Measurements from ENCODE around the gene HMGN4. TPM values are rescaled to one million over a fixed set of nuclear protein-coding genes. Genes with fewer than 3 reads are reported as not detected.

Gene HMGN4
- total RNA-seq, 2 experiments from 2014 or later = 22.7 to 24.8 TPM

DNA sequence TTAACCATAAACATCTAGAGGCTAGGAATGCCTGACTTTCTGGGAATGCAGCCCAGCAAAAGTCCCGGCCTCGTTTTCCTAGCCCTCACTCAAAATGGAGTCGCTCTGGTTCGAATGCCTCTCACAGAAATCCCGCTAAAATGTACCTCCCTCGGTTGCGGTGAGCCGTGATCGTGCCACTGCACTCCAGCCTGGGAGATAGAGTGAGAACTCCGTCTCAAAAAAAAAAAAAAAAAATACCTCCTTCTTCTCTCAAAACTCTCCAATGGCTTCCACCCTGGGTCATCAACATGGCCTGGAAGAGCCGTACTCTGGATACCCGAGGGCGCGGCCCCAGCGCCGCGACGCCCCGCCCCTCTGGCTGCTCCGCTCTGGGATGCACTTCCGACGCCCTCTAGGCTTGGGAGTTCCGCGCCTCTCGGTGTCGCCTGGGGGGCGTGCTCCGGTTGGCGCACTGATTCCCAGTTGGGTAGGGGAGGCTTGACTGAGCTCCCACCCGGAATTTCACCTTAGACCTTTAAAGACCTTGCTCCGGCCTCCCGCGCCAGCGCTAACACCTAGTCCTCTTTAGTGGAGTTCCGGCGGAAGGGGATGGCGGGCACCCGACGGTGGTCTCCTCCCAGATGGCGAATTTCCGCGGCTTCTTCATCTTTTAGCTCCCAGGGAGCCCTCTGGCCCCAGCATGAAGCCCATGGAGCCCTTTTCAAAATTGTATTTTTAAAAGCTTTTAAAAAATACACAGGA, 12.3 kb downstream of the HMGN4 start:
- intact Hi-C loops (cut with DNase I, micrococcal nuclease) = loop anchor here in 1 of 2 experiments (5.0 kb wide), 3 partner anchors 218 to 378 kb away; no protein-coding TSS in a partner anchor
- no peaks in the 10 kb centered on the region for H3K27me3 ChIP-seq (ENCODE audit: control insufficient read depth in 1 of 2, insufficient read depth in 2 of 2, low read length in 2 of 2)
- Mint-ChIP-seq H3K36me3 (ENCODE audit: low read depth) (peaks cover 20% of the 10 kb centered on the region), H3K27ac (peak overlapping the region; percentile 25), H3K27me3 (peaks cover 4% of the 10 kb centered on the region), H3K9me3 (no peaks in the 10 kb centered on the region), H3K4me3 (peak overlapping the region; percentile 86), H3K4me1 (ENCODE audit: low read depth) (peaks cover 11% of the 10 kb centered on the region)
- no peak for TF ChIP-seq CTCF (IDR thresholded peaks at IDR 0.05)
- peaks cover 33% of the 10 kb centered on the region for H3K4me1 ChIP-seq (ENCODE audit: insufficient read depth, low read length)
- DNase-seq (peak in 7 of 14 experiments; percentile 14 to 63 (median 49)), ATAC-seq (ENCODE audit: poor library complexity) (peak; percentile 31)
- no peak overlapping the region for H3K27ac ChIP-seq (ENCODE audit: low read depth in 1 of 2, low read length in 2 of 2)
- peaks cover 6% of the 10 kb centered on the region for H3K36me3 ChIP-seq (ENCODE audit: insufficient read depth, low read length)
- POLR2A ChIA-PET = interaction anchor here (0.5 to 7.2 kb wide), 9 partner anchors 14 to 393 kb away, joined by 3 to 113 read pairs (median 3); partner anchors contain the start of gene HMGN4
- H3K4me3 ChIP-seq (ENCODE audit: low read length) = peak overlapping the region; percentile 78
- H3K9me3 ChIP-seq (ENCODE audit: control insufficient read depth in 1 of 2, insufficient read depth in 1 of 2, low read length in 2 of 2) = no peaks in the 10 kb centered on the region
- CTCF ChIA-PET = interaction anchor here (1.5 kb wide), 1 partner anchor 209 kb away, joined by 5 read pairs; no protein-coding TSS in a partner anchor

DNA sequence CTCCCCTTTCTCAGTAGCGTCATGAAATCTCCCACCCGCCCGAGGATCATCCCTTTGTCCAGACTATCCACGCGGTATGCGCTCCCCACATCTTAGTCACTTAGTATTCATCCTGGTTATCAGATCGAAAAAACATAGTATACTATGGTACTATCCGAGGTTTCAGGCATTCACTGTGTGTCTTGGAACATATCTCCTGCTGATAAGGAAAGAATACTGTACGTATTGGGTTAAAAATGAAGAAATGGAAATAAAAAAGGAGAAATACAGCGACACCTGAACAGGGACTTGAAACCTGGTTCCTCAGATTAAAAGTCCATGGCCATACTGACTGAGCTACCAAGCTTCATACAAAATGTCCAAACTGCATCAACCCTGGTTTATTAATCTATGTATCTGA, 14.0 kb downstream of the HMGN4 start:
- no peak overlapping the region for H3K4me3 ChIP-seq (ENCODE audit: low read length)
- ATAC-seq (ENCODE audit: poor library complexity) (no peak), DNase-seq (no peak)
- peaks cover 33% of the 10 kb centered on the region for H3K4me1 ChIP-seq (ENCODE audit: insufficient read depth, low read length)
- intact Hi-C loops (cut with DNase I, micrococcal nuclease) = loop anchor here (1.0 to 5.0 kb wide), 5 partner anchors 13 to 380 kb away; partner anchors contain the start of gene HMGN4 (in 1 of the 2)
- Mint-ChIP-seq H3K27ac (no peak overlapping the region), H3K4me3 (no peak overlapping the region), H3K4me1 (ENCODE audit: low read depth) (peaks cover 25% of the 10 kb centered on the region), H3K36me3 (ENCODE audit: low read depth) (peaks cover 10% of the 10 kb centered on the region), H3K27me3 (peaks cover 8% of the 10 kb centered on the region), H3K9me3 (no peaks in the 10 kb centered on the region)
- no peaks in the 10 kb centered on the region for H3K27me3 ChIP-seq (ENCODE audit: control insufficient read depth in 1 of 2, insufficient read depth in 2 of 2, low read length in 2 of 2)
- H3K9me3 ChIP-seq (ENCODE audit: control insufficient read depth in 1 of 2, insufficient read depth in 1 of 2, low read length in 2 of 2) = no peaks in the 10 kb centered on the region
- CTCF ChIA-PET = interaction anchor here (0.8 to 1.1 kb wide), 2 partner anchors 31 to 211 kb away, joined by 3 read pairs; no protein-coding TSS in a partner anchor
- no peak for TF ChIP-seq CTCF (IDR thresholded peaks at IDR 0.05)
- POLR2A ChIA-PET = interaction anchor here (2.0 to 7.2 kb wide), 4 partner anchors 15 to 19 kb away, joined by 8 to 113 read pairs (median 52); partner anchors contain the start of gene HMGN4
- H3K27ac ChIP-seq (ENCODE audit: low read depth in 1 of 2, low read length in 2 of 2) = no peak overlapping the region
- no peaks in the 10 kb centered on the region for H3K36me3 ChIP-seq (ENCODE audit: insufficient read depth, low read length)

DNA sequence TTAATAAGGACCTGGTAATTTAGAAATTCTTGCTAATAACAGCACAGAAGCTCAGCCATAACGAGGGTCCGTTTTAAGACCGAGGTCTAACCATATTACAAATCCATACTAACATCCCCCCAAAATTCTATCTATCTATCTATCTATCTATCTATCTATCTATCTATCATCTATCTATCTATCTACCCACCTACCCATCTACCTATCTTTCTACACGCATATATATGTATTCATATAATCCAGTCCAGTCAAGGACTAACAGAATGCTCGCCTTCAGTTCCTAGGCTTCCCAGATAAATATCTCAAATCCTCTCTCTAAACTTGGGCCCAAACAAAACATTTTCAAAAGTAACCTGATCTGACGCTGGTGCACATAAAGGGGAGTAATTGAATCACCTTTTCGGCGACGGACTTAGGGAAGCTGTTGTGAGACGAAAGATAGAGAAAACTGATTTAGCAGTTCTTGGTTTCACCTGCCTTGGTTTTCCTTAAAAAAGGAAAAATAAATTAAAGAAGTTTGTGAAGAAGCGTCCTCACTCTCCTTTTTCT, 14.5 kb downstream of the HMGN4 start:
- CTCF ChIA-PET = interaction anchor here (1.1 to 1.6 kb wide), 4 partner anchors 12 to 211 kb away, joined by 3 to 6 read pairs (median 3); no protein-coding TSS in a partner anchor
- no peak overlapping the region for H3K4me3 Mint-ChIP-seq
- no peak overlapping the region for H3K27ac Mint-ChIP-seq
- H3K9me3 ChIP-seq (ENCODE audit: control insufficient read depth in 1 of 2, insufficient read depth in 1 of 2, low read length in 2 of 2) = no peaks in the 10 kb centered on the region
- peaks cover 33% of the 10 kb centered on the region for H3K4me1 ChIP-seq (ENCODE audit: insufficient read depth, low read length)
- no peaks in the 10 kb centered on the region for H3K9me3 Mint-ChIP-seq
- peaks cover 10% of the 10 kb centered on the region for H3K36me3 Mint-ChIP-seq (ENCODE audit: low read depth)
- H3K4me3 ChIP-seq (ENCODE audit: low read length) = peak overlapping the region; percentile 60
- H3K27me3 ChIP-seq (ENCODE audit: control insufficient read depth in 1 of 2, insufficient read depth in 2 of 2, low read length in 2 of 2) = no peaks in the 10 kb centered on the region
- ATAC-seq (ENCODE audit: poor library complexity) (no peak), DNase-seq (no peak)
- POLR2A ChIA-PET = interaction anchor here (1.0 to 7.2 kb wide), 11 partner anchors 16 to 1285 kb away, joined by 3 to 113 read pairs (median 9); partner anchors contain the start of gene HMGN4
- TF ChIP-seq CTCF (IDR thresholded peaks at IDR 0.05) = no peak
- H3K27me3 Mint-ChIP-seq = peaks cover 8% of the 10 kb centered on the region
- intact Hi-C loops (cut with DNase I, micrococcal nuclease) = loop anchor here (1.0 to 5.0 kb wide), 7 partner anchors 14 to 380 kb away; partner anchors contain the start of gene HMGN4 (in 1 of the 2)
- H3K4me1 Mint-ChIP-seq (ENCODE audit: low read depth) = peaks cover 25% of the 10 kb centered on the region
- H3K36me3 ChIP-seq (ENCODE audit: insufficient read depth, low read length) = no peaks in the 10 kb centered on the region
- H3K27ac ChIP-seq (ENCODE audit: low read depth in 1 of 2, low read length in 2 of 2) = no peak overlapping the region
